Left forelimb (tissue), 1 donor: ENCODE data around the gene ATP2B1.
"Not testable (repeated sequence)": the region's sequence is repeated elsewhere in the genome, so short reads cannot be mapped to it uniquely, and the experiment has no call there.

Experiments
- DNase-seq: peaks from one replicate; pipeline ENCODE4 v3.0.0-alpha.2; 2018; ENCODE audit warnings: low spot score

ATP2B1 gene

GRCh38 chr12:89712706-89713105, 4.1 kb upstream of the ATP2B1 start:
- no peak for DNase-seq

- DNase-seq: no peak
Measured at GRCh38 chr12:89710873-89711750, 2.5 kb upstream of the ATP2B1 start.

- DNase-seq: no peak
Measured at GRCh38 chr12:89709995-89710872, 1.6 kb upstream of the ATP2B1 start.

- DNase-seq: peak; percentile 99
Measured at GRCh38 chr12:89709157-89709994, 738 bp upstream of the ATP2B1 start.

- peak; percentile 70 for DNase-seq
Measured at GRCh38 chr12:89707703-89708564, 704 bp downstream of the ATP2B1 start.

- peak; percentile 64 for DNase-seq
Measured at GRCh38 chr12:89706986-89707702, 1.5 kb downstream of the ATP2B1 start.

- no peak for DNase-seq
Measured at GRCh38 chr12:89706551-89706950, 2.1 kb downstream of the ATP2B1 start.

- no peak for DNase-seq
Measured at GRCh38 chr12:89704457-89704856, 4.2 kb downstream of the ATP2B1 start.

- no peak for DNase-seq
Measured at GRCh38 chr12:89703768-89704167, 4.9 kb downstream of the ATP2B1 start.

GRCh38 chr12:89702503-89702902, 6.1 kb downstream of the ATP2B1 start:
- no peak for DNase-seq

GRCh38 chr12:89701606-89702206, 6.9 kb downstream of the ATP2B1 start:
- no peak for DNase-seq

- DNase-seq: no peak
Measured at GRCh38 chr12:89700191-89700810, 8.3 kb downstream of the ATP2B1 start.

- no peak for DNase-seq
Measured at GRCh38 chr12:89698607-89699006, 10.0 kb downstream of the ATP2B1 start.

GRCh38 chr12:89697728-89698127, 10.9 kb downstream of the ATP2B1 start:
- DNase-seq: not testable (repeated sequence)

- no peak for DNase-seq
Measured at GRCh38 chr12:89697296-89697695, 11.3 kb downstream of the ATP2B1 start.

GRCh38 chr12:89695830-89696229, 12.8 kb downstream of the ATP2B1 start:
- DNase-seq: no peak

GRCh38 chr12:89695100-89695499, 13.5 kb downstream of the ATP2B1 start:
- no peak for DNase-seq

- DNase-seq: no peak
Measured at GRCh38 chr12:89694542-89694941, 14.1 kb downstream of the ATP2B1 start.

- DNase-seq: no peak
Measured at GRCh38 chr12:89693639-89694202, 14.9 kb downstream of the ATP2B1 start.
